ENCODE results near the gene IGF2BP1.

- TF ChIP-seq, protein P1, sequence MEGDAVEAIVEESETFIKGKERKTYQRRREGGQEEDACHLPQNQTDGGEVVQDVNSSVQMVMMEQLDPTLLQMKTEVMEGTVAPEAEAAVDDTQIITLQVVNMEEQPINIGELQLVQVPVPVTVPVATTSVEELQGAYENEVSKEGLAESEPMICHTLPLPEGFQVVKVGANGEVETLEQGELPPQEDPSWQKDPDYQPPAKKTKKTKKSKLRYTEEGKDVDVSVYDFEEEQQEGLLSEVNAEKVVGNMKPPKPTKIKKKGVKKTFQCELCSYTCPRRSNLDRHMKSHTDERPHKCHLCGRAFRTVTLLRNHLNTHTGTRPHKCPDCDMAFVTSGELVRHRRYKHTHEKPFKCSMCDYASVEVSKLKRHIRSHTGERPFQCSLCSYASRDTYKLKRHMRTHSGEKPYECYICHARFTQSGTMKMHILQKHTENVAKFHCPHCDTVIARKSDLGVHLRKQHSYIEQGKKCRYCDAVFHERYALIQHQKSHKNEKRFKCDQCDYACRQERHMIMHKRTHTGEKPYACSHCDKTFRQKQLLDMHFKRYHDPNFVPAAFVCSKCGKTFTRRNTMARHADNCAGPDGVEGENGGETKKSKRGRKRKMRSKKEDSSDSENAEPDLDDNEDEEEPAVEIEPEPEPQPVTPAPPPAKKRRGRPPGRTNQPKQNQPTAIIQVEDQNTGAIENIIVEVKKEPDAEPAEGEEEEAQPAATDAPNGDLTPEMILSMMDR (conservative IDR thresholded peaks at IDR 0.05; ENCODE audit: low read depth, low read length), result no peak
- no peak for TF ChIP-seq EZH2 (IDR thresholded peaks at IDR 0.05; ENCODE audit: low read length, unreplicated experiment)
These were observed 53.4 kb downstream of the IGF2BP1 start for GRCh38 chr17:49050611-49051010.
